ENCODE data around the gene TRAPPC11.
"Not testable (repeated sequence)": the region's sequence is repeated elsewhere in the genome, so short reads cannot be mapped to it uniquely, and the experiment has no call there.

TRAPPC11 gene

GRCh38 chr4:183721207-183722081 lies 62.4 kb downstream of the TRAPPC11 start:
- DNase-seq (ENCODE audit: low read depth), result peak; percentile 15

- DNase-seq (ENCODE audit: low read depth), result no peak
Observed at GRCh38 chr4:183722731-183723560, 63.9 kb downstream of the TRAPPC11 start.

GRCh38 chr4:183723561-183724228 lies 64.6 kb downstream of the TRAPPC11 start:
- no peak for DNase-seq (ENCODE audit: low read depth)

- DNase-seq (ENCODE audit: low read depth), result not testable (repeated sequence)
Observed at GRCh38 chr4:183725585-183725984, 66.5 kb downstream of the TRAPPC11 start.

GRCh38 chr4:183727482-183727881 lies 68.4 kb downstream of the TRAPPC11 start:
- DNase-seq (ENCODE audit: low read depth), result no peak

- no peak for DNase-seq (ENCODE audit: low read depth)
Observed at GRCh38 chr4:183728223-183729068, 69.4 kb downstream of the TRAPPC11 start.

- DNase-seq (ENCODE audit: low read depth), result no peak
Observed at GRCh38 chr4:183729069-183729406, 69.9 kb downstream of the TRAPPC11 start.

GRCh38 chr4:183729430-183730328 lies 70.6 kb downstream of the TRAPPC11 start:
- DNase-seq (ENCODE audit: low read depth), result no peak

GRCh38 chr4:183732296-183732695 lies 73.2 kb downstream of the TRAPPC11 start:
- no peak for DNase-seq (ENCODE audit: low read depth)

- no peak for DNase-seq (ENCODE audit: low read depth)
Observed at GRCh38 chr4:183733181-183733580, 74.1 kb downstream of the TRAPPC11 start.

- no peak for DNase-seq (ENCODE audit: low read depth)
Observed at GRCh38 chr4:183738081-183738673, 79.1 kb downstream of the TRAPPC11 start.

GRCh38 chr4:183738961-183739360 lies 79.9 kb downstream of the TRAPPC11 start:
- no peak for DNase-seq (ENCODE audit: low read depth)

- DNase-seq (ENCODE audit: low read depth), result no peak
Observed at GRCh38 chr4:183746305-183747229, 87.5 kb downstream of the TRAPPC11 start.

GRCh38 chr4:183747380-183747779 lies 88.3 kb downstream of the TRAPPC11 start:
- DNase-seq (ENCODE audit: low read depth), result no peak

- DNase-seq (ENCODE audit: low read depth), result no peak
Observed at GRCh38 chr4:183747931-183748670, 89.0 kb downstream of the TRAPPC11 start.

- DNase-seq (ENCODE audit: low read depth), result no peak
Observed at GRCh38 chr4:183751106-183751505, 92.0 kb downstream of the TRAPPC11 start.

GRCh38 chr4:183755596-183755995 lies 96.5 kb downstream of the TRAPPC11 start:
- no peak for DNase-seq (ENCODE audit: low read depth)

- no peak for DNase-seq (ENCODE audit: low read depth)
Observed at GRCh38 chr4:183757060-183757459, 98.0 kb downstream of the TRAPPC11 start.

Data from stimulated activated CD8-positive, alpha-beta memory T cell treated with anti-CD3 and anti-CD28 coated beads, Interleukin-12 subunit alpha, Interleukin-12 subunit beta, amount 100 ng/mL, for 1 hour (primary cell).